ENCODE results near the gene SERINC2. TPM values are rescaled to one million over a fixed set of nuclear protein-coding genes. Genes with fewer than 3 reads are reported as not detected.

The SERINC2 gene
- total and polyA plus RNA-seq, 2 experiments from 2014 or later, result 8.1 to 14.7 TPM

- no peak for TF ChIP-seq CTCF (IDR thresholded peaks at IDR 0.05; ENCODE audit: low read depth, low read length)
These were observed 20.4 kb downstream of the SERINC2 start for GRCh38 chr1:31433396-31433930.

GRCh38 chr1:31434101-31434871, 21.3 kb downstream of the SERINC2 start:
- no peaks in the 10 kb centered on the region for H3K9me3 ChIP-seq (ENCODE audit: low read depth)
- TF ChIP-seq CTCF (IDR thresholded peaks at IDR 0.05; ENCODE audit: low read depth, low read length), result no peak
- no peak overlapping the region for H3K4me3 ChIP-seq
- H3K36me3 ChIP-seq, result no peaks in the 10 kb centered on the region
- no peak overlapping the region for H3K27ac ChIP-seq
- no peak for DNase-seq (ENCODE audit: low read depth in 1 of 2, low spot score in 1 of 2)
- H3K4me1 ChIP-seq (ENCODE audit: low read depth), result no peaks in the 10 kb centered on the region
- no peaks in the 10 kb centered on the region for H3K27me3 ChIP-seq

More at GRCh38 chr1:31433396-31433930, 20.4 kb downstream of the SERINC2 start:
- Histone ChIP-seq H3K27me3 (no peaks in the 10 kb centered on the region), H3K9me3 (ENCODE audit: low read depth) (no peaks in the 10 kb centered on the region), H3K4me1 (ENCODE audit: low read depth) (no peaks in the 10 kb centered on the region), H3K36me3 (no peaks in the 10 kb centered on the region), H3K27ac (no peak overlapping the region), H3K4me3 (no peak overlapping the region)
- no peak for DNase-seq (ENCODE audit: low read depth in 1 of 2, low spot score in 1 of 2)

- no peak for TF ChIP-seq CTCF (IDR thresholded peaks at IDR 0.05; ENCODE audit: low read depth, low read length)
- Histone ChIP-seq H3K27me3 (no peaks in the 10 kb centered on the region), H3K4me1 (ENCODE audit: low read depth) (no peaks in the 10 kb centered on the region), H3K36me3 (no peaks in the 10 kb centered on the region), H3K27ac (no peak overlapping the region), H3K4me3 (no peak overlapping the region), H3K9me3 (ENCODE audit: low read depth) (no peaks in the 10 kb centered on the region)
- DNase-seq (ENCODE audit: low read depth in 1 of 2, low spot score in 1 of 2), result no peak
These were observed 22.0 kb downstream of the SERINC2 start for GRCh38 chr1:31434979-31435378.

GRCh38 chr1:31435471-31436409, 22.7 kb downstream of the SERINC2 start:
- Histone ChIP-seq H3K4me1 (ENCODE audit: low read depth) (no peaks in the 10 kb centered on the region), H3K27ac (no peak overlapping the region), H3K4me3 (no peak overlapping the region), H3K27me3 (no peaks in the 10 kb centered on the region), H3K36me3 (no peaks in the 10 kb centered on the region), H3K9me3 (ENCODE audit: low read depth) (no peaks in the 10 kb centered on the region)
- DNase-seq (ENCODE audit: low read depth in 1 of 2, low spot score in 1 of 2), result no peak
- TF ChIP-seq CTCF (IDR thresholded peaks at IDR 0.05; ENCODE audit: low read depth, low read length), result no peak

- no peak overlapping the region for H3K4me3 ChIP-seq
- no peaks in the 10 kb centered on the region for H3K9me3 ChIP-seq (ENCODE audit: low read depth)
- H3K4me1 ChIP-seq (ENCODE audit: low read depth), result no peaks in the 10 kb centered on the region
- H3K36me3 ChIP-seq, result no peaks in the 10 kb centered on the region
- no peak for DNase-seq (ENCODE audit: low read depth in 1 of 2, low spot score in 1 of 2)
- H3K27ac ChIP-seq, result no peak overlapping the region
- no peak for TF ChIP-seq CTCF (IDR thresholded peaks at IDR 0.05; ENCODE audit: low read depth, low read length)
- H3K27me3 ChIP-seq, result no peaks in the 10 kb centered on the region
These were observed 23.8 kb downstream of the SERINC2 start for GRCh38 chr1:31436596-31437432.

Measured in cardiac muscle cell (in vitro differentiated cells and primary cell).